Kidney epithelial cell (primary cell): ENCODE data around the gene HDHD3. TPM values are rescaled to one million over a fixed set of nuclear protein-coding genes. Genes with fewer than 3 reads are reported as not detected.

Experiments used
- DNase-seq: peaks from one replicate; pipeline ENCODE4 v3.0.0-alpha.2; 2010; ENCODE audit warnings: low read depth
- H3K27me3 ChIP-seq: 2 replicates; pipeline ENCODE4 v1.6.0; 2011; ENCODE audit warnings: low read length; ENCODE audit not compliant: control insufficient read depth, insufficient read depth
- H3K36me3 ChIP-seq: 2 replicates; pipeline ENCODE4 v1.5.1; 2011; ENCODE audit warnings: low read length; ENCODE audit not compliant: control insufficient read depth, insufficient read depth
- H3K4me3 ChIP-seq: 2 replicates; pipeline ENCODE4 v1.5.1; 2011; ENCODE audit warnings: low read depth, mild to moderate bottlenecking, control low read depth, low read length
- total RNA-seq: library from RNA; depleted of rRNA; stranded (reverse); fragments of >200 nt; gene quantifications from 2 replicates; pipeline ENCODE4 v1.2.3, GENCODE V29; 2015
- TF ChIP-seq, protein P1 (sequence below): IDR thresholded peaks from 2 replicates; pipeline ENCODE4 v1.5.1; 2011; ENCODE audit warnings: mild to moderate bottlenecking, moderate library complexity, low read length, control low read depth, inconsistent platforms; ENCODE audit not compliant: insufficient read depth, poor library complexity, severe bottlenecking

HDHD3 gene
- total RNA-seq, 1 donor from 2014 or later: 22.3 TPM

DNA sequence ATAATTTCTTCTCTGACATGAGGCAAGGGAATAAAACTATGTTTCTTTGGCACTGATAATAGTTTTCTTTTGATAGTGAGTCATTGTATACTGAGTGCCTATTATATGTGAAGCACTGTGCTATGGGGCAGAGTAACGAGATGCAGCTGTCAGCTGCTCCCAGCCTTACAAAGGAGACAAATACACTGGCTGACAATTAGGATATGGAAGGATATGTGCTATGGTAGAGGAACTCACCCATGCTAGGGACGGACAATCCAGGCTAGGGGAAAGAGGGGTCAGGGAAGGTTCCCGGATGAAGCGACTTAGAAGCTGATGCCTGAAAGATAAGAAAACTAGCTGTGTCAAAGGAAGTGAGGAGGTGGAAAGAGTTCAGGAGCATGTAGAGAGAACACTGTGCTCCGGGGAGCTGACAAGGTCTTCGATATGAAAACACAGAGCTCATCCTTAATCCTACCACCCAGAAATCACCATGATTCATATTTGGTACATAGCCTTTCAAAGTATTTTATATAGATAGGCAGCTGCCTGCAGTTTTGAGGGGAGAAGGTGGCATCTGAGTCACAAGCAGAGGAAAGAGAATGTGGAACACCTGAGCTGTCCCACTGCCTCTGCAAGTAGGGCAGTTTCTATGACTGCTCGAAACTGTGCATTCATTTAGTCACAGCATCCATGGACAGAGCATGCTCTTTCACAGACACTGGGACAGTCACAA lies 15.3 kb downstream of the HDHD3 start:
- H3K36me3 ChIP-seq: no peaks in the 10 kb centered on the region
- no peak overlapping the region for H3K4me3 ChIP-seq
- DNase-seq: no peak
- TF ChIP-seq, protein P1, sequence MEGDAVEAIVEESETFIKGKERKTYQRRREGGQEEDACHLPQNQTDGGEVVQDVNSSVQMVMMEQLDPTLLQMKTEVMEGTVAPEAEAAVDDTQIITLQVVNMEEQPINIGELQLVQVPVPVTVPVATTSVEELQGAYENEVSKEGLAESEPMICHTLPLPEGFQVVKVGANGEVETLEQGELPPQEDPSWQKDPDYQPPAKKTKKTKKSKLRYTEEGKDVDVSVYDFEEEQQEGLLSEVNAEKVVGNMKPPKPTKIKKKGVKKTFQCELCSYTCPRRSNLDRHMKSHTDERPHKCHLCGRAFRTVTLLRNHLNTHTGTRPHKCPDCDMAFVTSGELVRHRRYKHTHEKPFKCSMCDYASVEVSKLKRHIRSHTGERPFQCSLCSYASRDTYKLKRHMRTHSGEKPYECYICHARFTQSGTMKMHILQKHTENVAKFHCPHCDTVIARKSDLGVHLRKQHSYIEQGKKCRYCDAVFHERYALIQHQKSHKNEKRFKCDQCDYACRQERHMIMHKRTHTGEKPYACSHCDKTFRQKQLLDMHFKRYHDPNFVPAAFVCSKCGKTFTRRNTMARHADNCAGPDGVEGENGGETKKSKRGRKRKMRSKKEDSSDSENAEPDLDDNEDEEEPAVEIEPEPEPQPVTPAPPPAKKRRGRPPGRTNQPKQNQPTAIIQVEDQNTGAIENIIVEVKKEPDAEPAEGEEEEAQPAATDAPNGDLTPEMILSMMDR: no peak
- H3K27me3 ChIP-seq: no peaks in the 10 kb centered on the region

DNA sequence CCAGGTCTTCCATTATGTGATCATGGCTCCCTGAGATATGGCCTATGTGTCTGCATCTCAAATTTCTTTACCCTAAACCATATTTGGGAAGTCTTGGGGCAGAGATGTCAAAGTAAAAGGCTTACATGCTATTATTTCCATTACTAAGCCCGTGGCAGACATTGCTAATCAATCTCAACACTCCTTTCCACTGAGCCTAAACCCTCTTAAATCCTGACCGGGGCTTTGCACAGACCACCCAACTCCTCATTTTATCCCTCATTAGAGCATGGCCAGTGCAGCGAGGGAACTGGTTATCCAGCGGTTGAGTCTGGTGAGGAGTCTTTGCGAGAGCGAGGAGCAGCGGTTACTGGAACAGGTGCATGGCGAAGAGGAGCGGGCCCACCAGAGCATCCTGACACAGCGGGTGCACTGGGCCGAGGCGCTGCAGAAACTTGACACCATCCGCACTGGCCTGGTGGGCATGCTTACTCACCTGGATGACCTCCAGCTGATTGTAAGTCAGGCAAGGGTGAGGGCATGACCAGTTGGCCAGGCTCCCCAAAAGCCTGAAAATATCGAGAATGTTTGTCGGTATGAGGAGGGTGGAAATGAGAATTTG lies 16.4 kb downstream of the HDHD3 start:
- Histone ChIP-seq H3K36me3 (no peaks in the 10 kb centered on the region), H3K4me3 (no peak overlapping the region), H3K27me3 (no peaks in the 10 kb centered on the region)
- DNase-seq: no peak
- TF ChIP-seq, protein P1: no peak

DNA sequence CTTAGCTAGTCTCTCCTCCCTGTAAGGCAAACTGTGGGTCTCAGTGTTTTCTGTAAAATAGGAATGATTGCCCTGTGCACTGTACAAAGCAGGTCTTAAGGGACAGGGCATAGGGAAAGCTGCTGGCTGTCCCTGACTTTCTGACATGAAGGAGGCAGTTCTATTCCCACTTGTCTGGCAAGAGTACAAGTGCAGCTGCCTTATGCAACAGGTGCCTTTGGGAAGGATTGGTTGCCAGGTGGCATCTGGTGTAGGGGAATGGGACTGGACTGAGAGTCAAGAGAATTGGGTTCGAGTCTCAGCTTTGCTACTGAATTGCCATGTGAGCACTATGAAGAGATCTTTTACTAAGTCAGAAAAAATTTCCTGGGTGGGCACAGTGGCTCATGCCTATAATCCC lies 17.4 kb downstream of the HDHD3 start:
- no peaks in the 10 kb centered on the region for H3K27me3 ChIP-seq

DNA sequence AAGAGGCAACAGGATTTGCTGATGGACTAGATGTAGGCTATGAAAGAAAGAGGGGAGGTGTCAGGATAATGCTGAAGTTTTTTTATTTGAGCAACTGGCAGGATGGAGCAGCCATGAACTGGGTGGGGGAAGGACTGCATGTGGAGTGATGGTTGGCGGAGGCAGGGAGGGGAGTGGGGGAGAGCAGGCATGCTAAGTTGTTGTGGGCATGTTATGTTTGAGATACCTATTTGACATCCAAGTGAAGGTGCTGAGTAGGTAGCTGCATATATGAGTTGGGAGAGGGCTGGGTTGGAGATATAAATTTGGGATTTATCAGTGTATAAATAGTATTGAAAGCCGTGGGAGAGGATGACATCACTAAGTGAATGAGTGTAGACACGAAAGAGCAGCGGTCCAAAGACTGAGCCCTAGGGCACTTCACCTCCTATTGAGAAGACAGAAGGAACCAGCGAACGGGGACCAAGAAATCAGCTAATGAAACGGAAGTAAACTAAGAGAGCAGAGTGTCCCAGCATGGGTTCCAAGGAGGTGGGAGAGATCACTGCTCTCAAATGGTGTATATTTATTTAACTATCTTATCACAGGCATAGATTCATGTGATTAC lies 20.0 kb downstream of the HDHD3 start:
- DNase-seq: no peak
- no peak overlapping the region for H3K4me3 ChIP-seq
- TF ChIP-seq, protein P1: no peak
- peaks cover 2% of the 10 kb centered on the region for H3K27me3 ChIP-seq
- H3K36me3 ChIP-seq: no peaks in the 10 kb centered on the region

More for the DNA sequence above, 17.4 kb downstream of the HDHD3 start:
- Histone ChIP-seq H3K4me3 (no peak overlapping the region), H3K36me3 (no peaks in the 10 kb centered on the region)
- no peak for DNase-seq
- TF ChIP-seq, protein P1: no peak

DNA sequence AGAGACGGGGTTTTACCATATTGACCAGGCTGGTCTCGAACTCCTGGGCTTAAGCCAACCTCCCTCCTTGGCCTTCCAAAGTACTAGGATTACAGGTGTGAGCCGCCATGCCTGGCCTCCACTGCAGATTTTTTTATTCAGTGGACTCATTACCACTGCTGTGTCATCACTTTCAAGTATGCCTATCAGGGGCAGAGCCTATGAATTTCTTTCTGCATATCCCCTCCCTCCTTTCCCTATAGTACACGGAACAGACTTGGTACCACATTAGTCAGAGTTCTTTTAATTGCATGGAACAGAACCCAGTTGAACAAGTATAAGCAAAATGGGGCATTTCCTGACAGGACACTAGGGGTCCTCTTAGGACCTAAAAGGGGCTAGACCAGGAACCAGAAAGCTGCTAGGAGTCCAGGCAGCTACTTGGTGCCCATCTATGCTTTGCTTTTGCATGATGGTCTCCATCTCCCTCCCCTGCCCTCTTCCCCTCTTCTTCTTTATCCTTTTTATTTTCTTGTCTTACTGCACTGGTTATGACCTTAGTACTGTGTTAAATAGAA lies 21.7 kb downstream of the HDHD3 start:
- DNase-seq: no peak
- H3K4me3 ChIP-seq: no peak overlapping the region
- H3K36me3 ChIP-seq: no peaks in the 10 kb centered on the region
- TF ChIP-seq, protein P1: peak; percentile 35
- H3K27me3 ChIP-seq: peaks cover 13% of the 10 kb centered on the region
